SK-N-SH (cell line): Measurements from ENCODE around the gene ZFYVE27.

Experiments used
- CHD2 ChIP-seq: fragments of 150-350 bp; IDR thresholded peaks from 2 replicates; pipeline ENCODE4 v1.6.1; 2018; ENCODE audit warnings: low read length; ENCODE audit not compliant: partially characterized antibody
- CTCF ChIP-seq: fragments of 200-600 bp; sonication (generic); IDR thresholded peaks from 2 replicates; pipeline ENCODE4 v1.6.1; 2017; ENCODE audit warnings: antibody characterized with exemption, mild to moderate bottlenecking, moderate library complexity
- MAX ChIP-seq: IDR thresholded peaks from 2 replicates; pipeline ENCODE4 v1.4.0; 2012; ENCODE audit warnings: low read depth
- NFIC ChIP-seq: IDR thresholded peaks from 2 replicates; pipeline ENCODE4 v1.4.0; 2012; ENCODE audit warnings: borderline replicate concordance
- RFX5 ChIP-seq: IDR thresholded peaks from 2 replicates; pipeline ENCODE4 v1.6.1; 2012; ENCODE audit warnings: mild to moderate bottlenecking, improper control_type of control experiment, low read length
- SMC3 ChIP-seq: IDR thresholded peaks from 2 replicates; pipeline ENCODE4 v1.6.1; 2012; ENCODE audit warnings: low read depth, low read length, improper control_type of control experiment

- TF ChIP-seq CTCF, result peak; percentile 91
- peak; percentile 82 for TF ChIP-seq SMC3
- no peak for TF ChIP-seq NFIC
- TF ChIP-seq MAX, result no peak
- no peak for TF ChIP-seq RFX5
- no peak for TF ChIP-seq CHD2
Measured at GRCh38 chr10:97791824-97792721, 55.1 kb downstream of the ZFYVE27 start.
